Measurements from ENCODE around the gene CMTM6. TPM values are rescaled to one million over a fixed set of nuclear protein-coding genes. Genes with fewer than 3 reads are reported as not detected.
"Not testable (repeated sequence)": the region's sequence is repeated elsewhere in the genome, so short reads cannot be mapped to it uniquely, and the experiment has no call there.

CMTM6 gene
- total and polyA plus RNA-seq, 11 donors, result 5.2 to 34.8 (median 11.6) TPM

DNA sequence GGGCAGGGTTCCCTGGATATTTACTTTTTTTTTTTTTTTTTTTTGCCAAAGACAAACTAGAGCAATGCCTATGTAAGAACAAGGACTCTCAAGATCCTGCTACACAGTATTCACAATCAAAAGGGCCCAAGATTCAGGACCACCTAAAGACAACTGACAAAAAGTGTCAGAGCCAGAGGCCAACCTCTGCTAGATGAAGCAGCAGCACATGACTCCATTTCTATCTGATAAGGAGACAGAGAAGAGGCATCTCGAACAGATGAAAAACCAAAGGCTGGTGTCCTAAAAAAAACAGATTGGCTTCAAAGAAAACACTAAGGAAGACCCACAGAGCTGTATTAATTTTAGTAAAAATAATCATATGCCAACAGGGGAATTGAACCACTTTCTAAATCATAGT, 20.0 kb downstream of the CMTM6 start:
- 68 to 93% (median 82%) methylated on average over 1 of the region's 1 CpG for WGBS, 4 donors

GRCh38 chr3:32481791-32482631, 20.6 kb downstream of the CMTM6 start:
- 91 to 96% (median 94%) methylated on average over 3 of the region's 3 CpGs for WGBS, 4 donors
- Histone ChIP-seq H3K4me1 (peaks cover 0 to 21% (median 0%) of the 10 kb centered on the region in 12 donors), H3K4me3 (no peak overlapping the region), H3K27ac (no peak overlapping the region), H3K27me3 (no peaks in the 10 kb centered on the region), H3K36me3 (peaks cover 0 to 78% (median 39%) of the 10 kb centered on the region in 9 donors), H3K9me3 (no peaks in the 10 kb centered on the region)
- intact Hi-C loops (cut with DNase I), result no loop called here
- ATAC-seq (no peak), DNase-seq (no peak)
- no peak for TF ChIP-seq POLR2A (IDR thresholded peaks at IDR 0.05)
- TF ChIP-seq, protein P1, sequence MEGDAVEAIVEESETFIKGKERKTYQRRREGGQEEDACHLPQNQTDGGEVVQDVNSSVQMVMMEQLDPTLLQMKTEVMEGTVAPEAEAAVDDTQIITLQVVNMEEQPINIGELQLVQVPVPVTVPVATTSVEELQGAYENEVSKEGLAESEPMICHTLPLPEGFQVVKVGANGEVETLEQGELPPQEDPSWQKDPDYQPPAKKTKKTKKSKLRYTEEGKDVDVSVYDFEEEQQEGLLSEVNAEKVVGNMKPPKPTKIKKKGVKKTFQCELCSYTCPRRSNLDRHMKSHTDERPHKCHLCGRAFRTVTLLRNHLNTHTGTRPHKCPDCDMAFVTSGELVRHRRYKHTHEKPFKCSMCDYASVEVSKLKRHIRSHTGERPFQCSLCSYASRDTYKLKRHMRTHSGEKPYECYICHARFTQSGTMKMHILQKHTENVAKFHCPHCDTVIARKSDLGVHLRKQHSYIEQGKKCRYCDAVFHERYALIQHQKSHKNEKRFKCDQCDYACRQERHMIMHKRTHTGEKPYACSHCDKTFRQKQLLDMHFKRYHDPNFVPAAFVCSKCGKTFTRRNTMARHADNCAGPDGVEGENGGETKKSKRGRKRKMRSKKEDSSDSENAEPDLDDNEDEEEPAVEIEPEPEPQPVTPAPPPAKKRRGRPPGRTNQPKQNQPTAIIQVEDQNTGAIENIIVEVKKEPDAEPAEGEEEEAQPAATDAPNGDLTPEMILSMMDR (IDR thresholded peaks at IDR 0.05), result no peak

More for the DNA sequence above, 20.0 kb downstream of the CMTM6 start:
- intact Hi-C loops (cut with DNase I), result no loop called here
- peaks cover 0 to 85% (median 46%) of the 10 kb centered on the region in 9 donors for H3K36me3 ChIP-seq
- no peak for ATAC-seq
- no peak for DNase-seq
- no peak for TF ChIP-seq POLR2A (IDR thresholded peaks at IDR 0.05)
- no peak overlapping the region for H3K4me3 ChIP-seq
- H3K27me3 ChIP-seq, result no peaks in the 10 kb centered on the region
- H3K9me3 ChIP-seq, result no peaks in the 10 kb centered on the region
- no peak overlapping the region for H3K27ac ChIP-seq
- H3K4me1 ChIP-seq, result peaks cover 0 to 21% (median 0%) of the 10 kb centered on the region in 12 donors

DNA sequence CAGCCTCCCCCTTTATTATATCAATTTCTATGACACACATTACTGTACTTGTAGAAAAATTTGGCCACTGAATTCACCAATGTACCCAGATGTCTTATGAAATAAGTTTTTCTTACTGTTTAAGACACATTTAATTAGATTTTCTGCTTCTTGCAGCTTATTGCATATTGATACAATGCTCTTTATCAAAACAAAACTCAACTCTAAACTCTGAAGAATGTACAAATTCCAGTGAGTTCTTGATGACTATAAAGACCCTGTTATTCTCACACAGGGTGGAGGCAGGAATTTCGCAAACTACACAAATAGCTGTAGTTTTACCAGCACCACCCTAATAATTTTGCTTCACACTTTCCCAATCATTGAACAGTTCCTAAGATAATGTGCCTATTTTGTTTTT, 22.0 kb downstream of the CMTM6 start:
- WGBS, 4 donors, result 89 to 94% (median 92%) methylated on average over 1 of the region's 1 CpG
- H3K4me1 ChIP-seq, result peaks cover 0 to 21% (median 0%) of the 10 kb centered on the region in 12 donors
- ATAC-seq (no peak), DNase-seq (no peak)
- intact Hi-C loops (cut with DNase I), result no loop called here
- H3K36me3 ChIP-seq, result peaks cover 0 to 64% (median 26%) of the 10 kb centered on the region in 9 donors
- H3K9me3 ChIP-seq, result no peaks in the 10 kb centered on the region
- H3K4me3 ChIP-seq, result no peak overlapping the region
- TF ChIP-seq, protein P1 (IDR thresholded peaks at IDR 0.05), result no peak
- no peak for TF ChIP-seq POLR2A (IDR thresholded peaks at IDR 0.05)
- no peaks in the 10 kb centered on the region for H3K27me3 ChIP-seq
- no peak overlapping the region for H3K27ac ChIP-seq

DNA sequence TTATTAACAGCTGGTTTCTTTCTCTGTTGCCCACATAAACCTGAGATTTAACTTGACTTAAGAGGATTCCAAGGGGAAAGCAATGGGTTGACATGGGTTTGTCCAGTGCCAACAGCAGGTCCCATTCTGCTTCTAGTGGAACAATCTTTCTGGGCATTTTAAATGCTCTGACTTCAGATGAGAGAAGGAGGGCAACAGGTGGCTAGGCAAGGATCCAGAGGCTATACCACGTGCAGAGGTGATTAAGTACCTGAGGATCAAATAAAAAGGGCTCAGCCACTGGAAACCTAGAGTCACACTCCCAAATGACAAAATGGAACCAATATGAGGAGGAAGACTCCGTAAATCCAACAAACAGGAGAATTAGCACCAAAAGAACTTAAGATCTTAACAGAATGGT, 28.5 kb downstream of the CMTM6 start:
- H3K9me3 ChIP-seq, result no peaks in the 10 kb centered on the region
- no peaks in the 10 kb centered on the region for H3K27me3 ChIP-seq
- DNase-seq (no peak), ATAC-seq (no peak)
- H3K27ac ChIP-seq, result no peak overlapping the region
- WGBS, 4 donors, result 96 to 99% (median 97%) methylated on average over 2 of the region's 2 CpGs
- peaks cover 0 to 33% (median 0%) of the 10 kb centered on the region in 12 donors for H3K4me1 ChIP-seq
- no peak overlapping the region for H3K4me3 ChIP-seq
- TF ChIP-seq, protein P1 (IDR thresholded peaks at IDR 0.05), result no peak
- no peak for TF ChIP-seq POLR2A (IDR thresholded peaks at IDR 0.05)
- peaks cover 0 to 15% (median 0%) of the 10 kb centered on the region in 9 donors for H3K36me3 ChIP-seq
- intact Hi-C loops (cut with DNase I), result loop anchor here in 6 of 10 donors (5.0 to 10.0 kb wide), 4 partner anchors 82 to 299 kb away; partner anchors contain the start of gene CMTM7 (in 1 of the 6)

GRCh38 chr3:32472151-32472550, 30.5 kb downstream of the CMTM6 start:
- H3K9me3 ChIP-seq, ATAC-seq, H3K27ac ChIP-seq, DNase-seq, H3K27me3 ChIP-seq, H3K4me3 ChIP-seq: not testable (repeated sequence)
- WGBS, 4 donors, result 94 to 98% (median 94%) methylated on average over 11 to 12 of the region's 12 CpGs
- peaks cover 0 to 15% (median 0%) of the 10 kb centered on the region in 9 donors for H3K36me3 ChIP-seq
- peaks cover 0 to 45% (median 9%) of the 10 kb centered on the region in 12 donors for H3K4me1 ChIP-seq
- intact Hi-C loops (cut with DNase I), result loop anchor here in 6 of 10 donors (5.0 to 10.0 kb wide), 4 partner anchors 80 to 297 kb away; partner anchors contain the start of gene CMTM7 (in 1 of the 6)

Measured in heart left ventricle (tissue), 16 donors.